OCI-LY3 (cell line): ENCODE measurements around the gene ITGB1BP1.

ENCODE experiments used
- H2AFZ ChIP-seq: fragments of 200-600, 300-600 bp; shearing (Covaris generic); 2 replicates; pipeline ENCODE4 v1.6.0; 2014; ENCODE audit warnings: antibody characterized with exemption, low read depth, low read length
- H3K27ac ChIP-seq: fragments of 200-600, 300-600 bp; sonication (generic); 2 replicates; pipeline ENCODE4 v1.5.1; 2014; ENCODE audit warnings: mild to moderate bottlenecking, low read length, moderate library complexity, mixed read lengths
- H3K27me3 ChIP-seq: fragments of 200-600, 300-600 bp; sonication (generic); 2 replicates; pipeline ENCODE4 v1.6.1; 2014; ENCODE audit warnings: low read depth, low read length, mixed read lengths
- H3K36me3 ChIP-seq: fragments of 200-600, 300-600 bp; sonication (generic); replicated peaks from 2 replicates; pipeline ENCODE3; 2014; ENCODE audit warnings: low read depth, low read length, mixed read lengths
- H3K4me1 ChIP-seq: fragments of 300-600, 200-600 bp; sonication (generic); 2 replicates; pipeline ENCODE4 v1.6.1; 2014; ENCODE audit warnings: low read length, mixed read lengths
- H3K4me2 ChIP-seq: fragments of 200-600, 300-600 bp; sonication (generic); 2 replicates; pipeline ENCODE4 v1.6.1; 2014; ENCODE audit warnings: low read length, mixed read lengths
- H3K4me3 ChIP-seq: fragments of 300-600, 200-600 bp; sonication (generic); 2 replicates; pipeline ENCODE4 v1.5.1; 2014; ENCODE audit warnings: antibody characterized with exemption, mild to moderate bottlenecking, low read length, moderate library complexity
- H3K79me2 ChIP-seq: fragments of 300-600, 200-600 bp; shearing (Covaris generic); 2 replicates; pipeline ENCODE4 v1.6.1; 2014; ENCODE audit warnings: mild to moderate bottlenecking, low read length, mixed read lengths
- H3K9ac ChIP-seq: fragments of 300-600, 200-600 bp; shearing (Covaris generic); 2 replicates; pipeline ENCODE4 v1.6.0; 2014; ENCODE audit warnings: mild to moderate bottlenecking, low read length, moderate library complexity
- H3K9me3 ChIP-seq: fragments of 200-600, 300-600 bp; shearing (Covaris generic); 2 replicates; pipeline ENCODE4 v1.6.1; 2014; ENCODE audit warnings: low read length, mixed read lengths; ENCODE audit not compliant: insufficient read depth
- H4K20me1 ChIP-seq: fragments of 200-600, 300-600 bp; sonication (generic); 2 replicates; pipeline ENCODE4 v1.6.1; 2016; ENCODE audit warnings: low read length, mixed read lengths; ENCODE audit not compliant: insufficient read depth
- EZH2phosphoT487 ChIP-seq: fragments of 200-600 bp; shearing (Covaris generic); IDR thresholded peaks from 2 replicates; pipeline ENCODE4 v1.6.1; 2018; ENCODE audit warnings: antibody characterized with exemption, mixed run types, low read depth
- TF ChIP-seq, protein P1 (sequence below): fragments of 200-600, 300-600 bp; sonication (generic); IDR thresholded peaks from 2 replicates; pipeline ENCODE4 v1.5.1; 2014; ENCODE audit warnings: antibody characterized with exemption, low read length, low read depth

The ITGB1BP1 gene

DNA sequence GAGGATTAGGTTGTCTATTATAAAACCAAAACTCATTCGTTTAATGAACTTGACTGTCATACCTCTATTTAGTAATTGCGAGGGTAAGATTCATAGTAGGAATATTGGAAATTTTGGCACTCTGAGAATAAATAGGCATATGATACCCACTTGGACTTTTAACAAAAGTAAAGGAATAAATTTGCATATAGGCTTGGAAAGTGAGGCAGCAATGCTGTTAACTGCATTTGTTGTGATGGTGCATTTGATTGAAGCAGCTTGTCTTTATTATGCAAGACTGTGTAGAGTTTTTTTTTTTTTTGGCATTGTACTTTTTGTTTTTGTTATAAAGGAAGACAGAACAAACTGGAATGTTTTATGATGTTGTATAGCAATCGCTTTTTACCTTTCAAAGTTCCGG is 18.9 kb downstream of the ITGB1BP1 start:
- TF ChIP-seq, protein P1, sequence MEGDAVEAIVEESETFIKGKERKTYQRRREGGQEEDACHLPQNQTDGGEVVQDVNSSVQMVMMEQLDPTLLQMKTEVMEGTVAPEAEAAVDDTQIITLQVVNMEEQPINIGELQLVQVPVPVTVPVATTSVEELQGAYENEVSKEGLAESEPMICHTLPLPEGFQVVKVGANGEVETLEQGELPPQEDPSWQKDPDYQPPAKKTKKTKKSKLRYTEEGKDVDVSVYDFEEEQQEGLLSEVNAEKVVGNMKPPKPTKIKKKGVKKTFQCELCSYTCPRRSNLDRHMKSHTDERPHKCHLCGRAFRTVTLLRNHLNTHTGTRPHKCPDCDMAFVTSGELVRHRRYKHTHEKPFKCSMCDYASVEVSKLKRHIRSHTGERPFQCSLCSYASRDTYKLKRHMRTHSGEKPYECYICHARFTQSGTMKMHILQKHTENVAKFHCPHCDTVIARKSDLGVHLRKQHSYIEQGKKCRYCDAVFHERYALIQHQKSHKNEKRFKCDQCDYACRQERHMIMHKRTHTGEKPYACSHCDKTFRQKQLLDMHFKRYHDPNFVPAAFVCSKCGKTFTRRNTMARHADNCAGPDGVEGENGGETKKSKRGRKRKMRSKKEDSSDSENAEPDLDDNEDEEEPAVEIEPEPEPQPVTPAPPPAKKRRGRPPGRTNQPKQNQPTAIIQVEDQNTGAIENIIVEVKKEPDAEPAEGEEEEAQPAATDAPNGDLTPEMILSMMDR, result no peak
- no peak for TF ChIP-seq EZH2phosphoT487
- Histone ChIP-seq H3K79me2 (no peaks in the 10 kb centered on the region), H3K9me3 (no peaks in the 10 kb centered on the region), H3K4me3 (no peak overlapping the region), H2AFZ (no peak overlapping the region), H3K36me3 (no peaks in the 10 kb centered on the region), H4K20me1 (no peaks in the 10 kb centered on the region), H3K27me3 (no peaks in the 10 kb centered on the region), H3K4me1 (no peaks in the 10 kb centered on the region), H3K9ac (no peak overlapping the region), H3K4me2 (no peak overlapping the region), H3K27ac (no peak overlapping the region)

DNA sequence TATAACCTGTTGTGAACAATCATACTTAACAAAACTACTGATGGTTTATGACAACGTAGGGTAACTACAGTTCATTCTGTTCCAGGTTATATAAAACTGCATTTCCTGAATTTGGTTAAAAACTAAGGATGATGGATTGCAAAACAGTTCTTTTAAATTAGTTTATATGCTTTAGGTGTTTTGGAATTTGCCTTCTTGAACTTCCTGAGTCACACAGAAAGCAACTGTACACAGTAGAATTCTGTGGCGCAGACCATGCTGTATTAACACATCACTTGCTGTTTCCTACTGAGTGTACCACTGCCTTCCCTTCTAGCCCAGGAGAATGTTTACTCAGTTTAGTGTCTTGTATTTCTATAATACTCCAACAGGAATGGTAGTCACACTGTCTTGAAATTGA is 19.4 kb downstream of the ITGB1BP1 start:
- H2AFZ ChIP-seq, result no peak overlapping the region
- no peak for TF ChIP-seq EZH2phosphoT487
- TF ChIP-seq, protein P1, result no peak
- H3K4me3 ChIP-seq, result no peak overlapping the region
- H3K4me2 ChIP-seq, result no peak overlapping the region
- H3K27me3 ChIP-seq, result no peaks in the 10 kb centered on the region
- H3K36me3 ChIP-seq, result no peaks in the 10 kb centered on the region
- H3K79me2 ChIP-seq, result no peaks in the 10 kb centered on the region
- no peaks in the 10 kb centered on the region for H3K9me3 ChIP-seq
- no peaks in the 10 kb centered on the region for H3K4me1 ChIP-seq
- no peak overlapping the region for H3K27ac ChIP-seq
- no peak overlapping the region for H3K9ac ChIP-seq
- no peaks in the 10 kb centered on the region for H4K20me1 ChIP-seq

DNA sequence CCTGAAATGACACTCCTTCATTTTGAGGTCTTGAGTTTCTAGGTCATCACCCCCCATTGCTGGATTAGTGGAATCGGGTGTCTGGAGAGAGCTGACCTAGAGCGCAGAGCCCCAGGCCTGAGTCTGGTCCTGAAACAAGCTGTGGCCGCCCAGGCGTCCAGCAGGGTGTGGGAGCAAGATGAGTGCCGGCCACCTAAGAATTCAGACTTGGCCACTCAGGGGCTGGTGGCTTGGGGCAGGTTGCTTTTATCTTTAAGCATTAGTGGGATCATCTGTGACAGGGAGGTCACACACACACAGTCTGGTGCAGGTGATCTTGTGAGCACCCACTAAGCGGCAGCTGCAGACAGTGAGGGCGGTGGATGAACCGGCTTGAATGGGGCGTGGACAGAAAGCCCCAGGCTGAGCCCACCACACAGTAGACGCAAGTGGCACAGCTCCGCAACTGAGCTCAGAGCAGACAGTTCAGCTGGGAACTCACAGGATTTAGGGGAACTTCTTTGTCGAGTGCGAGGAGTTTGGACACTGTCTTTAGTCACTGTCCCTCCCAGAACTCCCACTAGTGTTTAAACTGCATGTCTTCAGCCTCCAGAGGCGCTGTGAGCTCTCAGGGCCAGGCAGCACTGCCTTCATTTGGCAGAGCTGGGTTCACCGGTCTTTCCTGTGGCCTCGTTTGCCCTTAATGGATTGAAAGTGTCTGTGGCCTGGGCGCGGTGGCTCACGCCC is 21.5 kb downstream of the ITGB1BP1 start:
- no peaks in the 10 kb centered on the region for H3K27me3 ChIP-seq
- TF ChIP-seq, protein P1, result no peak
- TF ChIP-seq EZH2phosphoT487, result no peak
- H3K4me3 ChIP-seq, result no peak overlapping the region
- no peaks in the 10 kb centered on the region for H3K79me2 ChIP-seq
- H3K9ac ChIP-seq, result no peak overlapping the region
- H3K9me3 ChIP-seq, result no peaks in the 10 kb centered on the region
- no peaks in the 10 kb centered on the region for H3K4me1 ChIP-seq
- no peaks in the 10 kb centered on the region for H4K20me1 ChIP-seq
- H3K36me3 ChIP-seq, result no peaks in the 10 kb centered on the region
- H3K27ac ChIP-seq, result no peak overlapping the region
- H2AFZ ChIP-seq, result no peak overlapping the region
- no peak overlapping the region for H3K4me2 ChIP-seq

DNA sequence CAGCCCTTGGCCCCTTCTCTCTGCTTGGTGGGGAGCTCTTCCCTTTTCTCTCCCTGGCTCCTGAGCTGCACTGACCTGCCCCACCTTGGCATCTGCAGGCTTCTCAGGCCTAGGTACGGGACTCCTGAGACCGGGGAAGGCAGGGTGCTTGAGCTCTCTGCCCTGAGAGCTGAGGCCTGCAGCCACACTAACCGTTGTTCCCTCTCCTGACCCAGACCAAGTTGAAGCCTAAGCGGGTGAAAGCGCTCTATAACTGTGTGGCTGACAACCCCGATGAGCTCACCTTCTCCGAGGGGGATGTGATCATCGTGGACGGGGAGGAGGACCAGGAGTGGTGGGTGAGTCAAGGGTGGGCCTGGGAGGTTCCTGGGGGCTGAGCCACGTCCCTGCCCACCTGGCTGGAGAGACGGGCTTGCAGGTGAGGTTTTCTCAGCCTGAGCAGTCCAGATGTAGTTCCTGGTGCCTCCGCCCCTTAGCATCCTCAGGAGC is 22.2 kb downstream of the ITGB1BP1 start:
- Histone ChIP-seq H3K36me3 (no peaks in the 10 kb centered on the region), H3K9ac (no peak overlapping the region), H3K27me3 (no peaks in the 10 kb centered on the region), H3K79me2 (no peaks in the 10 kb centered on the region), H3K27ac (no peak overlapping the region), H3K4me3 (no peak overlapping the region), H3K4me1 (no peaks in the 10 kb centered on the region), H4K20me1 (no peaks in the 10 kb centered on the region), H3K9me3 (no peaks in the 10 kb centered on the region), H3K4me2 (no peak overlapping the region), H2AFZ (no peak overlapping the region)
- TF ChIP-seq, protein P1, result no peak
- no peak for TF ChIP-seq EZH2phosphoT487
